ENCODE results near the gene BANP.
"Not testable (repeated sequence)": the region's sequence is repeated elsewhere in the genome, so short reads cannot be mapped to it uniquely, and the experiment has no call there.

DNA sequence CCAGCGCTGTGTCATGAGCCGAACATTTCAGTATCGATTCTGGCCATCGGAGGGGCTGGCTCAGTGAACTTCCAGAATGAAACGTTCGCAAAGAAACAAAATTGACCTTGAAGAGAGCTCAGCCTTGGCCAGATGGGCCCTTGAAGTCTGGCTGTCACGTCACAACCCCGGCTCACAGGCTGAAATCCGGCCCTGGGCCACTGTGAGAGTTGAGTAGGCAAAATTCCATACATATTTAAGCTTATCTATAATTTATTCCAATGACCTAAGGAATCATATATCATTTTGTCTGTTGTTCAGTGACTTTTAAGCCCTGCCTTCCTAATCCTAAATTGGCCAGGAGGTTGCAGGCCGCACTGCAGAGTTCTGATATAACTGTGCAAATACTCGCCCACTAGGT is 170.2 kb downstream of the BANP start:
- TF ChIP-seq, protein P1, sequence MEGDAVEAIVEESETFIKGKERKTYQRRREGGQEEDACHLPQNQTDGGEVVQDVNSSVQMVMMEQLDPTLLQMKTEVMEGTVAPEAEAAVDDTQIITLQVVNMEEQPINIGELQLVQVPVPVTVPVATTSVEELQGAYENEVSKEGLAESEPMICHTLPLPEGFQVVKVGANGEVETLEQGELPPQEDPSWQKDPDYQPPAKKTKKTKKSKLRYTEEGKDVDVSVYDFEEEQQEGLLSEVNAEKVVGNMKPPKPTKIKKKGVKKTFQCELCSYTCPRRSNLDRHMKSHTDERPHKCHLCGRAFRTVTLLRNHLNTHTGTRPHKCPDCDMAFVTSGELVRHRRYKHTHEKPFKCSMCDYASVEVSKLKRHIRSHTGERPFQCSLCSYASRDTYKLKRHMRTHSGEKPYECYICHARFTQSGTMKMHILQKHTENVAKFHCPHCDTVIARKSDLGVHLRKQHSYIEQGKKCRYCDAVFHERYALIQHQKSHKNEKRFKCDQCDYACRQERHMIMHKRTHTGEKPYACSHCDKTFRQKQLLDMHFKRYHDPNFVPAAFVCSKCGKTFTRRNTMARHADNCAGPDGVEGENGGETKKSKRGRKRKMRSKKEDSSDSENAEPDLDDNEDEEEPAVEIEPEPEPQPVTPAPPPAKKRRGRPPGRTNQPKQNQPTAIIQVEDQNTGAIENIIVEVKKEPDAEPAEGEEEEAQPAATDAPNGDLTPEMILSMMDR (conservative IDR thresholded peaks at IDR 0.05 in 1 of 2, IDR thresholded peaks at IDR 0.05 in 1 of 2; ENCODE audit: low read depth in 1 of 2, low read length in 2 of 2) = not testable (repeated sequence)
- not testable (repeated sequence) for TF ChIP-seq EZH2 (IDR thresholded peaks at IDR 0.05; ENCODE audit: low read length, missing control alignments)

All from fibroblast of lung (primary cell).